Tibial nerve (tissue), 4 donors: ENCODE data around the gene PLAC8L1.

ENCODE experiments used
- EP300 ChIP-seq, 2 donors: sonication (generic); formaldehyde crosslinking; IDR thresholded peaks; one replicate each; pipeline ENCODE4 v1.6.1; 2017; ENCODE audit warnings: antibody characterized with exemption in 2 of 2, mild to moderate bottlenecking in 1 of 2
- POLR2A ChIP-seq, 2 donors: fragments of 450-650 bp; IDR thresholded peaks; one replicate each; pipeline ENCODE4 v1.6.1; 2017; ENCODE audit warnings: antibody characterized with exemption in 2 of 2, mild to moderate bottlenecking in 2 of 2, moderate library complexity in 2 of 2
- TF ChIP-seq, protein P1 (sequence below), 5 experiments: fragments of 200-600 bp in 3 of 5; fragments of 450-650 bp in 2 of 5; sonication (generic) in 3 of 5; IDR thresholded peaks; one replicate each; pipeline ENCODE4 v1.5.1; 2016 to 2019; ENCODE audit warnings: antibody characterized with exemption in 5 of 5, mild to moderate bottlenecking in 3 of 5, moderate library complexity in 2 of 5

- TF ChIP-seq, protein P1, sequence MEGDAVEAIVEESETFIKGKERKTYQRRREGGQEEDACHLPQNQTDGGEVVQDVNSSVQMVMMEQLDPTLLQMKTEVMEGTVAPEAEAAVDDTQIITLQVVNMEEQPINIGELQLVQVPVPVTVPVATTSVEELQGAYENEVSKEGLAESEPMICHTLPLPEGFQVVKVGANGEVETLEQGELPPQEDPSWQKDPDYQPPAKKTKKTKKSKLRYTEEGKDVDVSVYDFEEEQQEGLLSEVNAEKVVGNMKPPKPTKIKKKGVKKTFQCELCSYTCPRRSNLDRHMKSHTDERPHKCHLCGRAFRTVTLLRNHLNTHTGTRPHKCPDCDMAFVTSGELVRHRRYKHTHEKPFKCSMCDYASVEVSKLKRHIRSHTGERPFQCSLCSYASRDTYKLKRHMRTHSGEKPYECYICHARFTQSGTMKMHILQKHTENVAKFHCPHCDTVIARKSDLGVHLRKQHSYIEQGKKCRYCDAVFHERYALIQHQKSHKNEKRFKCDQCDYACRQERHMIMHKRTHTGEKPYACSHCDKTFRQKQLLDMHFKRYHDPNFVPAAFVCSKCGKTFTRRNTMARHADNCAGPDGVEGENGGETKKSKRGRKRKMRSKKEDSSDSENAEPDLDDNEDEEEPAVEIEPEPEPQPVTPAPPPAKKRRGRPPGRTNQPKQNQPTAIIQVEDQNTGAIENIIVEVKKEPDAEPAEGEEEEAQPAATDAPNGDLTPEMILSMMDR (IDR thresholded peaks at IDR 0.05) = no peak
- no peak for TF ChIP-seq POLR2A (IDR thresholded peaks at IDR 0.05)
- TF ChIP-seq EP300 (IDR thresholded peaks at IDR 0.05) = no peak
These were observed at the start of gene PLAC8L1 for GRCh38 chr5:146105477-146105876.
